Transverse colon (tissue), 4 donors: ENCODE results near the gene BST2.

Experiments
- CTCF ChIP-seq, 5 experiments: fragments of 200-600 bp in 3 of 5; fragments of 450-650 bp in 2 of 5; sonication (generic) in 3 of 5; IDR thresholded peaks; 1 replicate in 2 of 5; 2 replicates in 3 of 5; pipeline ENCODE4 v1.5.1; 2016 to 2017; ENCODE audit warnings: antibody characterized with exemption in 5 of 5, inconsistent platforms in 3 of 5, mild to moderate bottlenecking in 2 of 5, moderate library complexity in 1 of 5
- POLR2A ChIP-seq: fragments of 450-650 bp; IDR thresholded peaks from one replicate; pipeline ENCODE4 v1.6.1; 2016; ENCODE audit warnings: antibody characterized with exemption, mild to moderate bottlenecking, moderate library complexity
- POLR2AphosphoS5 ChIP-seq, 3 donors: sonication (generic); formaldehyde crosslinking; IDR thresholded peaks; one replicate each; pipeline ENCODE4 v1.6.1; 2016; ENCODE audit warnings: antibody characterized with exemption in 3 of 3

DNA sequence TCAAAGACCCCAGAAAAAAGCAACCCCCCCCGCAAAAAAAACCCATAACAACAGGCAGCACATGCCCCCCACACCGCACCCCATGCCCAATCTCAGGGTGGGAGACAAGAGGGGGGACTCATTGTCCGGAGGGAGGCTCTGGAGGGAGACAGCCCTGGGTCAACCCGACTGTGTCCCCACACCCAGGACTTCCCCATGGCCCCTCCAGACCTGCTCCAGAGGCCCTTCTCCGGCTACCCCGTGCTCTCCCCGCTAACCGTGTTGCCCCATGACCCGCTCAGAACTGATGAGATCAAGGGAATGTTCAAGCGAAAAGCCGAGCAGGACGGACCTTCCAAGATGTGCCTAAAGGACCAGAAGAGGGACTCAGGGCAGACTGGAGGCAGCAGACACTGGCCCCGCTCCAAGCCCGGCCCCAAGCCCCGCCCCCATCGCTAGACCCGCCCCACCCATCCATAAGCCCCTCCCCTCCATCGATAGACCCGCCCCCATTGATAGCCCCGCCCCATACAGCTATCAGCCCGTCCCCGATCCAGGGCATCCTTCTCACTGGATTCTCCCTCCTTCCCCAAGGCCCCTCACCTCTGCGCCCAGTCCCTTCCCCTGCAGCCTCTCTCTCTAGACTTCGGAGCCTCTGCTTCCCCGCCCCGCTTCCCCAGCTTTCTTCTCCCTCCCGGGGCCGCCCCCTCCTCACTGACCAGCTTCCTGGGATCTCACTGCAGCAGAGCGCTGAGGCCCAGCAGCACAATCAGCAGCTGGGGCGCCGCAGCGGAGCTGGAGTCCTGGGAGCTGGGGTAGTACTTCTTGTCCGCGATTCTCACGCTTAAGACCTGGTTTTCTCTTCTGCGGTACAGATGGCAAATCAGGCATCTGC lies 2.2 kb downstream of the BST2 start:
- no peak for TF ChIP-seq CTCF (IDR thresholded peaks at IDR 0.05)
- TF ChIP-seq POLR2A, result no peak
- TF ChIP-seq POLR2AphosphoS5 (IDR thresholded peaks at IDR 0.05), result no peak
